Esophagus squamous epithelium (tissue), 4 donors: ENCODE measurements around the gene KDM1B.

Experiments
- CTCF ChIP-seq, 6 experiments: fragments of 450-650 bp in 4 of 6; fragments of 200-600 bp in 2 of 6; sonication (generic) in 2 of 6; IDR thresholded peaks; one replicate each; pipeline ENCODE4 v1.5.1; 2016 to 2019; ENCODE audit warnings: antibody characterized with exemption in 6 of 6, mild to moderate bottlenecking in 4 of 6, moderate library complexity in 4 of 6
- POLR2A ChIP-seq, 4 donors: fragments of 450-650 bp; IDR thresholded peaks; one replicate each; pipeline ENCODE4 v1.6.1; 2017; ENCODE audit warnings: antibody characterized with exemption in 4 of 4, mild to moderate bottlenecking in 4 of 4, moderate library complexity in 3 of 4

- no peak for TF ChIP-seq POLR2A (IDR thresholded peaks at IDR 0.05)
- TF ChIP-seq CTCF (IDR thresholded peaks at IDR 0.05) = no peak
Measured at GRCh38 chr6:18246205-18246604, 91.0 kb downstream of the KDM1B start.
